DMS 273 (cell line): ENCODE data around the gene USHBP1.

Experiments used
- DNase-seq: peaks from one replicate; lab custom pipeline; 2025; ENCODE audit not compliant: unreplicated experiment; lab: John Stamatoyannopoulos, UW

The USHBP1 gene

GRCh38 chr19:17214508-17215126 lies 49.9 kb downstream of the USHBP1 start:
- peak; percentile 48 for DNase-seq

- no peak for DNase-seq
Observed at GRCh38 chr19:17213334-17213733, 51.2 kb downstream of the USHBP1 start.

- no peak for DNase-seq
Observed at GRCh38 chr19:17211547-17212446, 52.7 kb downstream of the USHBP1 start.

DNA sequence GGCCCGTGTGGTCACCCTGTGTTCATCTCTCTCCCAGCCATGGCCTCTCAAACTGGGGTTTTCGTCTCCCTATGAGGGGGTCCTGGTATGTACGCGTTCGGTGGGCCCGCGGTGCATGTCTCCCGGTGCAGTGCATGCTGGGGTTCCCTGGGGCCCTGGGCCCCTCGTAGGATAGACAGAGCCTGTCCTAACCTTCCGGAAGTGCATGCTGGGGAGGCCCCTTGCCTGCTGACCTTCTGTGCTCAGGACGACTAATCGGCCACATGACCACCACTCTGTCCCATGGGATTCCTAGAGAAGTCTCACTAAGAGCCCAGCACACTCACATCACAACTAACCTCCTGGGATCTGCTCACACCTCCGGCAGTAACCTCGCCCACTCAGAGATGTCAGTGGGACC lies 54.2 kb downstream of the USHBP1 start:
- DNase-seq: no peak

- DNase-seq: peak; percentile 62
Observed at GRCh38 chr19:17209126-17210036, 55.2 kb downstream of the USHBP1 start.

DNA sequence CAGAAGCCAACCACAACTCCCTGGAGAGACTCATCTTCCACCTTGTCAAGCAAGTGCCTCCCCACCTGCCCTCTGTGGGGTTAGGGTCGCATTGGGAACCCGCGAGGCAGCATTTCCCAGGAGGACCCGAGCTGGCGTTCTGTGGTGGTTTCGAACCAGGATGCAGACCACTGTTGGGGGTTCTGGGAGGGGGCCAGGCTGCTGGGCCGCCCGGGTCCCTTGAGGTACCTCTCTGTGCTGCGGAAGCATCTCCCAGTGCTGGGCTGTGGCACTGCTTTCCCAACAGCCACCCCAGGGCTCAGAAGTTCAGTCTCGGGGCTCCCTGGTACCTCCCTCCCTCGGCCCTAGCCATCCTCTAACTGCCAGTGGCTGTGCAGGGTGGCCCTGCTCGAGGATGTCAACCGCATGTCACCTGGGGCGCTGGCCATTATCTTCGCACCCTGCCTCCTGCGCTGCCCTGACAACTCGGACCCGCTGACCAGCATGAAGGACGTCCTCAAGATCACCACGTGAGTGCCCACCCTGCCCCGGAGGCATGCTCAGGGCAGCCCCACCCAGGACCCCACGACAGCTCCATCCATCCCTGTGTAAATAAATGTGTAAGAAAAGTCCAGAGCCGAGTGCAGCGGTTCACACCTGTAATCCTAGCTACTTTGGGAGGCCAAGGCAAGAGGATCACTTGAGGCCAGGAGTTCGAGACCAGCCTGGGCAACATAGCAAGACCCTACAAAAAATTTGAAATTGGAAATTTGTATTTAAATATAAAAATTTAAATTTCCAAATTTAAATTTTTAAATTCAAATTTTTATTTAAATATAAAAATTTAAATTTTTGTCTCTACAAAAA lies 57.6 kb downstream of the USHBP1 start:
- no peak for DNase-seq

- DNase-seq: peak; percentile 75
Observed at GRCh38 chr19:17205237-17206140, 59.1 kb downstream of the USHBP1 start.

- no peak for DNase-seq
Observed at GRCh38 chr19:17202713-17203112, 61.8 kb downstream of the USHBP1 start.

GRCh38 chr19:17202249-17202648 lies 62.3 kb downstream of the USHBP1 start:
- no peak for DNase-seq

- no peak for DNase-seq
Observed at GRCh38 chr19:17200408-17201079, 64.0 kb downstream of the USHBP1 start.
